ENCODE results near the gene GIGYF1. TPM values are rescaled to one million over a fixed set of nuclear protein-coding genes. Genes with fewer than 3 reads are reported as not detected.

Gene GIGYF1
- total and polyA plus RNA-seq, 2 of the 4 experiments (the other 2 are of a cell fraction), result 3.0 to 10.7 TPM

DNA sequence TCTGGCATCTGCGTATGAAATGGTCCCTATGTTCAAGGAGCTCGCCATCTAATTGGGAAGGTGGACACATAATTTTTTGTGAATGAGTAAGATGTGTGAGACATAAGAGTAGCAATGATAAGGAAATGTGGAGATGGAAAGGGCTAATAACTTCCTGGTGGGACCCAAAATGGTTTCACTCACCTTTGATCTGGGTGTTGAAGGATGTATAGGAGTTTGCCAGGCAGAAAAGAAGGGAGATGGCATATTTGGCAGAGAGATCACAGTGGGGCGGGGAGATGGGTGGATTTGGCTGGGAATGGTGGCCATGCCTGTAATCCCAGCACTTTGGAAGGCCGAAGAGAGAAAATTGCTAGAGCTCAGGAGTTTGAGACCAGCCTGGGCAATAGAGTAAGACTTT is 16.4 kb upstream of the GIGYF1 start:
- Histone ChIP-seq H2BK20ac (ENCODE audit: low read depth, low read length) (no peak overlapping the region), H2BK5ac (ENCODE audit: low read depth, low read length, poor library complexity, severe bottlenecking) (no peak overlapping the region), H4K5ac (ENCODE audit: low read depth, low read length) (no peak overlapping the region), H3K9ac (ENCODE audit: low read depth, low read length) (no peak overlapping the region), H4K20me1 (ENCODE audit: insufficient read depth, low read length) (no peaks in the 10 kb centered on the region; the same call in 1 of the 2 replicates), H3K9me3 (ENCODE audit: control insufficient read depth, insufficient read depth, low read length) (no peaks in the 10 kb centered on the region), H3K27me3 (ENCODE audit: control insufficient read depth, insufficient read depth, low read length) (peaks cover 2% of the 10 kb centered on the region; the same call in 1 of the 2 replicates), H3K14ac (replicated peaks; ENCODE audit: low read depth, low read length) (no peak overlapping the region), H3K56ac (ENCODE audit: extremely low read depth, insufficient read depth, low read length) (no peak overlapping the region), H3K79me1 (ENCODE audit: low read depth in 1 of 2, low read length in 2 of 2) (peaks cover 13 to 23% of the 10 kb centered on the region in 2 experiments), H4K8ac (ENCODE audit: low read depth in 2 of 2, low read length in 2 of 2) (no peak overlapping the region), H3K4me2 (ENCODE audit: low read depth, low read length) (no peak overlapping the region), H3K18ac (ENCODE audit: low read depth, low read length) (no peak overlapping the region), H2AK5ac (ENCODE audit: low read depth, low read length) (no peak overlapping the region), H2BK120ac (ENCODE audit: low read depth, low read length) (no peak overlapping the region), H3K36me3 (ENCODE audit: control insufficient read depth, insufficient read depth, low read length) (no peaks in the 10 kb centered on the region), H3K27ac (ENCODE audit: insufficient read depth, low read length) (no peak overlapping the region), H2BK15ac (ENCODE audit: low read depth, low read length) (no peak overlapping the region), H3K4ac (ENCODE audit: low read depth, low read length) (no peak overlapping the region), H3K9me1 (ENCODE audit: insufficient read depth, low read length) (no peaks in the 10 kb centered on the region), H2AK9ac (replicated peaks; ENCODE audit: low read depth, low read length, poor library complexity) (no peak overlapping the region), H3K23ac (ENCODE audit: low read depth, low read length) (no peak overlapping the region), H3K4me3 (ENCODE audit: insufficient read depth, low read depth, low read length) (no peak overlapping the region), H4K91ac (ENCODE audit: insufficient read depth, low read depth, low read length) (no peak overlapping the region), H2AFZ (replicated peaks; ENCODE audit: low read length, poor library complexity) (no peak overlapping the region), H3K4me1 (ENCODE audit: control insufficient read depth, insufficient read depth, low read length) (peaks cover 3% of the 10 kb centered on the region; the same call in 1 of the 2 replicates)
- in situ Hi-C loops (cut with MboI; ENCODE audit: low sequenced_read_pairs) (loop anchor here (25.0 kb wide), 1 partner anchor 352 kb away; no protein-coding TSS in a partner anchor), intact Hi-C loops (cut with micrococcal nuclease) (no loop called here), dilution Hi-C loops (cut with HindIII; ENCODE audit: low sequenced_read_pairs, unreplicated experiment) (no loop called here)
- TF ChIP-seq MXI1 (IDR thresholded peaks at IDR 0.05; ENCODE audit: borderline replicate concordance, low read depth, low read length), result no peak
- TF ChIP-seq MAZ (IDR thresholded peaks at IDR 0.05; ENCODE audit: borderline replicate concordance, low read depth, low read length), result no peak
- TF ChIP-seq MAFK (IDR thresholded peaks at IDR 0.05; ENCODE audit: low read depth, low read length), result no peak
- TF ChIP-seq, protein P1, sequence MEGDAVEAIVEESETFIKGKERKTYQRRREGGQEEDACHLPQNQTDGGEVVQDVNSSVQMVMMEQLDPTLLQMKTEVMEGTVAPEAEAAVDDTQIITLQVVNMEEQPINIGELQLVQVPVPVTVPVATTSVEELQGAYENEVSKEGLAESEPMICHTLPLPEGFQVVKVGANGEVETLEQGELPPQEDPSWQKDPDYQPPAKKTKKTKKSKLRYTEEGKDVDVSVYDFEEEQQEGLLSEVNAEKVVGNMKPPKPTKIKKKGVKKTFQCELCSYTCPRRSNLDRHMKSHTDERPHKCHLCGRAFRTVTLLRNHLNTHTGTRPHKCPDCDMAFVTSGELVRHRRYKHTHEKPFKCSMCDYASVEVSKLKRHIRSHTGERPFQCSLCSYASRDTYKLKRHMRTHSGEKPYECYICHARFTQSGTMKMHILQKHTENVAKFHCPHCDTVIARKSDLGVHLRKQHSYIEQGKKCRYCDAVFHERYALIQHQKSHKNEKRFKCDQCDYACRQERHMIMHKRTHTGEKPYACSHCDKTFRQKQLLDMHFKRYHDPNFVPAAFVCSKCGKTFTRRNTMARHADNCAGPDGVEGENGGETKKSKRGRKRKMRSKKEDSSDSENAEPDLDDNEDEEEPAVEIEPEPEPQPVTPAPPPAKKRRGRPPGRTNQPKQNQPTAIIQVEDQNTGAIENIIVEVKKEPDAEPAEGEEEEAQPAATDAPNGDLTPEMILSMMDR (conservative IDR thresholded peaks at IDR 0.05; ENCODE audit: low read depth, low read length), result no peak
- TF ChIP-seq FOS (IDR thresholded peaks at IDR 0.05; ENCODE audit: low read depth, low read length), result no peak
- TF ChIP-seq, protein P2, sequence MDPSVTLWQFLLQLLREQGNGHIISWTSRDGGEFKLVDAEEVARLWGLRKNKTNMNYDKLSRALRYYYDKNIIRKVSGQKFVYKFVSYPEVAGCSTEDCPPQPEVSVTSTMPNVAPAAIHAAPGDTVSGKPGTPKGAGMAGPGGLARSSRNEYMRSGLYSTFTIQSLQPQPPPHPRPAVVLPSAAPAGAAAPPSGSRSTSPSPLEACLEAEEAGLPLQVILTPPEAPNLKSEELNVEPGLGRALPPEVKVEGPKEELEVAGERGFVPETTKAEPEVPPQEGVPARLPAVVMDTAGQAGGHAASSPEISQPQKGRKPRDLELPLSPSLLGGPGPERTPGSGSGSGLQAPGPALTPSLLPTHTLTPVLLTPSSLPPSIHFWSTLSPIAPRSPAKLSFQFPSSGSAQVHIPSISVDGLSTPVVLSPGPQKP (IDR thresholded peaks at IDR 0.05; ENCODE audit: borderline replicate concordance, low read depth, low read length), result no peak
- no peak for TF ChIP-seq BHLHE40 (IDR thresholded peaks at IDR 0.05; ENCODE audit: low read depth, low read length)
- no peak for TF ChIP-seq CEBPB (IDR thresholded peaks at IDR 0.05; ENCODE audit: low read depth, low read length)
- TF ChIP-seq CHD1 (IDR thresholded peaks at IDR 0.05; ENCODE audit: low read depth, low read length), result no peak
- no peak for TF ChIP-seq RFX5 (IDR thresholded peaks at IDR 0.05; ENCODE audit: low read depth, low read length)
- CTCF ChIA-PET, result no interaction called here
- DNase-seq (no peak), ATAC-seq (ENCODE audit: low read depth) (no peak)
- WGBS, 2 experiments (ENCODE audit: extremely low coverage in 2 of 2, insufficient read length in 1 of 2), result 85% methylated on average over 2 of the region's 4 CpGs; no CpG with 5 or more reads in 1 of the 2 experiments
- POLR2A ChIA-PET (ENCODE audit: unreplicated experiment), result interaction anchor here (0.6 kb wide), 1 partner anchor 21 kb away, joined by 4 read pairs; no protein-coding TSS in a partner anchor
- no TSS peak for BruUV-seq (replicated peaks)

Data from IMR-90 (cell line).